HepG2 (cell line): ENCODE results near the gene CAPZB. TPM values are rescaled to one million over a fixed set of nuclear protein-coding genes. Genes with fewer than 3 reads are reported as not detected.

Experiments used
- ATAC-seq: fragments of 200-7000 bp; cut with Tn5 transposase; 3 replicates; pipeline ENCODE4 v1.9.1; 2020; ENCODE audit warnings: mild to moderate bottlenecking, moderate library complexity
- BruUV-seq: library from RNA; stranded (reverse); fragments of 400-500 nt; replicated peaks from 2 replicates; lab custom pipeline; 2021; lab: Mats Ljungman, UMichigan
- CTCF ChIA-PET: fragments of 300-600 bp; formaldehyde crosslinking; extraction: SDS; loops from one replicate; lab custom pipeline; 2021; ENCODE audit warnings: low total read pairs, inconsistent platforms, low intra/inter-chr PET ratio; lab: Yijun Ruan, JAX
- POLR2A ChIA-PET: fragments of 350-600 bp; sonication (Branson Sonifier 250); formaldehyde crosslinking; loops from one replicate; lab custom pipeline; 2020; ENCODE audit warnings: antibody characterized with exemption, inconsistent platforms; lab: Yijun Ruan, JAX
- DNase-seq: peaks from one replicate; pipeline ENCODE4 v3.0.0-alpha.2; 2015; ENCODE audit warnings: low spot score
- FAIRE-seq: peaks from 3 replicates; lab custom pipeline; 2011; peaks lifted over from hg19 to GRCh38; lab: Jason Lieb, UNC
- H2AFZ ChIP-seq: one replicate; pipeline ENCODE4 v1.6.1; 2011; ENCODE audit warnings: low read length, inconsistent platforms
- H3K27ac ChIP-seq: fragments of 300-600 bp; 3 replicates; pipeline ENCODE4 v1.8.0; 2011; ENCODE audit warnings: mixed run types, mild to moderate bottlenecking, mixed read lengths, low read length, inconsistent platforms; ENCODE audit not compliant: insufficient read depth; ENCODE audit errors: extremely low read length
- H3K27me3 ChIP-seq, 2 experiments: fragments of 200-600 bp in 1 of 2; 2 replicates in 1 of 2; 3 replicates in 1 of 2; pipeline versions ENCODE4 v1.6.0 to v1.8.0; 2011; ENCODE audit warnings: low read length in 2 of 2, mild to moderate bottlenecking in 2 of 2, moderate library complexity in 2 of 2, inconsistent platforms in 1 of 2; ENCODE audit not compliant: insufficient read depth in 2 of 2, control insufficient read depth in 1 of 2
- H3K36me3 ChIP-seq, 2 experiments: fragments of 200-600 bp in 1 of 2; replicated peaks in 1 of 2; 2 replicates in 1 of 2; 3 replicates in 1 of 2; pipeline versions ENCODE4 v1.5.1 to v1.8.0; 2011; ENCODE audit warnings: low read length in 2 of 2, inconsistent platforms in 1 of 2; ENCODE audit not compliant: insufficient read depth in 2 of 2, control insufficient read depth in 1 of 2
- H3K4me1 ChIP-seq: 2 replicates; pipeline ENCODE4 v1.5.1; 2012; ENCODE audit warnings: low read length, inconsistent platforms; ENCODE audit not compliant: insufficient read depth
- H3K4me2 ChIP-seq: 2 replicates; pipeline ENCODE4 v1.6.0; 2011; ENCODE audit warnings: low read depth, low read length, inconsistent platforms
- H3K4me3 ChIP-seq, 3 experiments: fragments of 200-600 bp in 1 of 3; sonication (generic), shearing (Covaris generic) in 1 of 3; replicated peaks in 1 of 3; 2 replicates each; pipeline ENCODE4 v1.5.1; 2011 to 2016; ENCODE audit warnings: low read length in 3 of 3, inconsistent platforms in 2 of 3, low read depth in 2 of 3, mild to moderate bottlenecking in 2 of 3, control low read depth in 1 of 3, mixed read lengths in 1 of 3; ENCODE audit not compliant: insufficient read depth in 1 of 3
- H3K79me2 ChIP-seq: one replicate; pipeline ENCODE4 v1.6.1; 2011; ENCODE audit warnings: low read length, inconsistent platforms; ENCODE audit not compliant: insufficient read depth
- H3K9ac ChIP-seq: 2 replicates; pipeline ENCODE4 v1.6.0; 2011; ENCODE audit warnings: mild to moderate bottlenecking, low read depth, low read length, inconsistent platforms; ENCODE audit not compliant: insufficient read depth
- H3K9me3 ChIP-seq: 2 replicates; pipeline ENCODE4 v1.5.1; 2012; ENCODE audit warnings: mild to moderate bottlenecking, low read length
- H4K20me1 ChIP-seq: 2 replicates; pipeline ENCODE4 v1.6.0; 2011; ENCODE audit warnings: inconsistent platforms, mild to moderate bottlenecking, low read length, moderate library complexity; ENCODE audit not compliant: insufficient read depth
- BATF2 ChIP-seq: sonication (generic); formaldehyde crosslinking; IDR thresholded peaks from 2 replicates; pipeline ENCODE4 v1.8.0; 2022; ENCODE audit warnings: mild to moderate bottlenecking, missing genetic modification reagents, moderate library complexity
- BRCA1 ChIP-seq: sonication (generic); formaldehyde crosslinking; IDR thresholded peaks from 2 replicates; pipeline ENCODE4 v1.4.0; 2020; ENCODE audit warnings: missing genetic modification reagents
- ELF3 ChIP-seq: IDR thresholded peaks from 2 replicates; pipeline ENCODE4 v1.6.1; 2016; ENCODE audit warnings: missing genetic modification reagents, missing compliant biosample characterization
- ETV5 ChIP-seq: IDR thresholded peaks from 2 replicates; pipeline ENCODE4 v1.6.1; 2018; ENCODE audit warnings: missing biosample characterization, missing genetic modification reagents, inconsistent platforms, borderline replicate concordance
- FOXO4 ChIP-seq: sonication (generic); formaldehyde crosslinking; conservative IDR thresholded peaks from 2 replicates; pipeline ENCODE4 v1.8.1; 2023; ENCODE audit warnings: missing genetic modification reagents
- HNF4A ChIP-seq: sonication (generic); formaldehyde crosslinking; IDR thresholded peaks from 2 replicates; pipeline ENCODE4 v1.4.0; 2020; ENCODE audit warnings: missing genetic modification reagents
- HNF4G ChIP-seq, 2 experiments: sonication (generic) in 1 of 2; formaldehyde crosslinking in 1 of 2; IDR thresholded peaks; 2 replicates each; pipeline versions ENCODE4 v1.4.0 to v1.6.1; 2011 to 2020; ENCODE audit warnings: borderline replicate concordance in 2 of 2, low read depth in 2 of 2, mild to moderate bottlenecking in 2 of 2, low read length in 1 of 2, missing genetic modification reagents in 1 of 2, moderate library complexity in 1 of 2
- MED8 ChIP-seq: sonication (generic); formaldehyde crosslinking; IDR thresholded peaks from 2 replicates; pipeline ENCODE4 v1.8.1; 2023; ENCODE audit warnings: mild to moderate bottlenecking, missing genetic modification reagents; ENCODE audit not compliant: insufficient replicate concordance
- NFE2L2 ChIP-seq: fragments of 150-350 bp; IDR thresholded peaks from 2 replicates; pipeline ENCODE4 v1.6.1; 2014; ENCODE audit warnings: low read length
- ZNF101 ChIP-seq: sonication (generic); formaldehyde crosslinking; IDR thresholded peaks from 2 replicates; pipeline ENCODE4 v1.4.0; 2020; ENCODE audit warnings: mild to moderate bottlenecking, low read depth, missing genetic modification reagents, borderline replicate concordance
- ZNF180 ChIP-seq: sonication (generic); formaldehyde crosslinking; IDR thresholded peaks from 2 replicates; pipeline ENCODE4 v1.4.0; 2020; ENCODE audit warnings: low read depth, missing genetic modification reagents, borderline replicate concordance
- ZNF326 ChIP-seq: sonication (generic); formaldehyde crosslinking; IDR thresholded peaks from 2 replicates; pipeline ENCODE4 v1.4.0; 2020; ENCODE audit warnings: missing genetic modification reagents, borderline replicate concordance
- ZNF501 ChIP-seq: sonication (generic); formaldehyde crosslinking; IDR thresholded peaks from 2 replicates; pipeline ENCODE4 v1.5.1; 2020; ENCODE audit warnings: mild to moderate bottlenecking, moderate library complexity, missing genetic modification reagents
- ZNF609 ChIP-seq: sonication (generic); formaldehyde crosslinking; IDR thresholded peaks from 2 replicates; pipeline ENCODE4 v1.4.0; 2020; ENCODE audit warnings: mild to moderate bottlenecking, missing genetic modification reagents, borderline replicate concordance
- ZNF672 ChIP-seq: sonication (generic); formaldehyde crosslinking; IDR thresholded peaks from 2 replicates; pipeline ENCODE4 v1.8.1; 2022; ENCODE audit warnings: missing genetic modification reagents
- ZNF720 ChIP-seq: sonication (generic); formaldehyde crosslinking; IDR thresholded peaks from 2 replicates; pipeline ENCODE4 v1.4.0; 2020; ENCODE audit warnings: missing genetic modification reagents
- ZNF75D ChIP-seq: sonication (generic); formaldehyde crosslinking; IDR thresholded peaks from 2 replicates; pipeline ENCODE4 v1.8.1; 2023; ENCODE audit warnings: missing genetic modification reagents, mild to moderate bottlenecking, borderline replicate concordance
- ZNF841 ChIP-seq: sonication (generic); formaldehyde crosslinking; IDR thresholded peaks from 2 replicates; pipeline ENCODE4 v1.8.1; 2023; ENCODE audit warnings: missing genetic modification reagents, borderline replicate concordance
- WGBS: methylation state at CpG from one replicate; pipeline ENCODE4 v1.1.6; 2017; ENCODE audit warnings: low lambda C conversion rate; 5-methylcytosine and 5-hydroxymethylcytosine counted together
- in situ Hi-C: cut with HindIII; loops from 2 replicates; pipeline ENCODE4 v1.10.0; 2017; ENCODE audit warnings: low pct_unique_long_range_greater_than_20kb; ENCODE audit not compliant: extremely low pct_ligation_motif_present
- intact Hi-C: fragments of 100-400 bp; cut with micrococcal nuclease; formaldehyde crosslinking; loops from one replicate; pipeline ENCODE4 v1.10.0; 2022; ENCODE audit not compliant: unreplicated experiment
- polyA plus RNA-seq, 8 experiments: library from polyadenylated mRNA; depleted of rRNA in 3 of 8; stranded (reverse) in 7 of 8; unstranded in 1 of 8; fragments of >200 nt; fragmentation: Illumina TruSeq in 4 of 8; extraction: Trizol in 4 of 8; gene quantifications; 2 replicates each; pipeline versions ENCODE4 v1.2.1 to v1.2.3, GENCODE V29; 2011 to 2016; ENCODE audit warnings: low read depth in 4 of 8, missing spikeins in 1 of 8, mixed read lengths in 1 of 8; ENCODE audit not compliant: insufficient read depth in 1 of 8
- total RNA-seq, 5 experiments: library from RNA; depleted of rRNA; stranded (reverse); fragments of >200 nt; fragmentation: Illumina TruSeq; extraction: Trizol; gene quantifications; 2 replicates each; pipeline ENCODE4 v1.2.3, GENCODE V29; 2016; ENCODE audit warnings: low read depth in 1 of 5

CAPZB gene
- total and polyA plus RNA-seq, 2 of the 13 experiments (the other 11 are each of a cell fraction or from before 2014, with no cell fraction given), result 58.9 to 76.9 TPM

- H3K27ac ChIP-seq, result no peak overlapping the region
- H3K4me2 ChIP-seq, result no peak overlapping the region
- ATAC-seq (peak; percentile 90), DNase-seq (peak; percentile 60), FAIRE-seq (peak; percentile 50)
- WGBS, result 61% methylated on average over 15 of the region's 15 CpGs
- H3K9me3 ChIP-seq, result no peaks in the 10 kb centered on the region
- in situ Hi-C loops (no loop called here), intact Hi-C loops (no loop called here)
- ChIA-PET POLR2A (interaction anchor here (0.9 to 1.3 kb wide), 2 partner anchors 14 to 81 kb away, joined by 3 to 4 read pairs; no protein-coding TSS in a partner anchor), CTCF (no interaction called here)
- H3K9ac ChIP-seq, result no peak overlapping the region
- H3K4me1 ChIP-seq, result peaks cover 54% of the 10 kb centered on the region
- peaks cover 88% of the 10 kb centered on the region for H3K79me2 ChIP-seq
- no peak overlapping the region for H2AFZ ChIP-seq
- H3K4me3 ChIP-seq, result no peak overlapping the region; a peak in 1 of 6 replicates
- H3K36me3 ChIP-seq, result peaks cover 8 to 19% of the 10 kb centered on the region in 2 experiments
- no TSS peak for BruUV-seq
- no peaks in the 10 kb centered on the region for H3K27me3 ChIP-seq
- peaks cover 63% of the 10 kb centered on the region for H4K20me1 ChIP-seq
- TF ChIP-seq ZNF609 (CRISPR knock-in tag) (no peak), FOXO4 (CRISPR knock-in tag) (no peak), ETV5 (CRISPR knock-in tag) (no peak), BATF2 (CRISPR knock-in tag) (no peak), BRCA1 (CRISPR knock-in tag) (no peak), ZNF841 (CRISPR knock-in tag) (no peak), ZNF75D (CRISPR knock-in tag) (no peak), MED8 (no peak), ZNF672 (CRISPR knock-in tag) (no peak), HNF4G (IDR thresholded peaks at IDR 0.05; ENCODE audit: borderline replicate concordance, low read depth, low read length) (no peak), HNF4G (CRISPR knock-in tag; IDR thresholded peaks at IDR 0.05; ENCODE audit: borderline replicate concordance, low read depth) (no peak), ZNF101 (CRISPR knock-in tag) (no peak), ELF3 (CRISPR knock-in tag) (no peak), NFE2L2 (no peak), HNF4A (CRISPR knock-in tag) (no peak), ZNF501 (no peak), ZNF180 (CRISPR knock-in tag) (no peak), ZNF326 (no peak), ZNF720 (CRISPR knock-in tag) (no peak)
Observed at GRCh38 chr1:19468397-19468956, 16.9 kb downstream of the CAPZB start.
